Lower leg skin (tissue), 3 donors: Measurements from ENCODE around the gene MRPL55.

Experiments
- CTCF ChIP-seq, 3 donors: fragments of 450-650 bp; IDR thresholded peaks; one replicate each; pipeline ENCODE4 v1.5.1; 2016; ENCODE audit warnings: antibody characterized with exemption in 3 of 3, mild to moderate bottlenecking in 3 of 3, moderate library complexity in 2 of 3
- POLR2A ChIP-seq, 2 donors: fragments of 450-650 bp; IDR thresholded peaks; one replicate each; pipeline ENCODE4 v1.6.1; 2016 to 2017; ENCODE audit warnings: antibody characterized with exemption in 2 of 2, mild to moderate bottlenecking in 1 of 2, moderate library complexity in 1 of 2

GRCh38 chr1:228085287-228085951 lies 23.7 kb downstream of the MRPL55 start:
- no peak for TF ChIP-seq CTCF (IDR thresholded peaks at IDR 0.05)
- no peak for TF ChIP-seq POLR2A (IDR thresholded peaks at IDR 0.05)
